SU-DHL-6 (cell line): ENCODE measurements around the gene CARD19.

Source experiments
- H2AFZ ChIP-seq: fragments of 200-600 bp; sonication (generic); 2 replicates; pipeline ENCODE4 v1.6.1; 2014; ENCODE audit warnings: low read depth, mild to moderate bottlenecking, moderate library complexity, mixed read lengths, antibody characterized with exemption, low read length; ENCODE audit not compliant: severe bottlenecking
- H3F3A ChIP-seq: fragments of 200-600 bp; shearing (Covaris generic); 2 replicates; pipeline ENCODE4 v1.6.0; 2016; ENCODE audit warnings: antibody characterized with exemption, mild to moderate bottlenecking; ENCODE audit not compliant: insufficient read depth
- H3K27ac ChIP-seq: fragments of 200-600 bp; sonication (generic); 2 replicates; pipeline ENCODE4 v1.5.1; 2016; ENCODE audit warnings: low read depth, mild to moderate bottlenecking, low read length, moderate library complexity, mixed read lengths
- H3K27me3 ChIP-seq: fragments of 200-600 bp; sonication (generic), shearing (Covaris generic); 2 replicates; pipeline ENCODE4 v1.6.0; 2014; ENCODE audit warnings: mild to moderate bottlenecking, low read length
- H3K36me3 ChIP-seq: fragments of 200-600 bp; sonication (generic); 2 replicates; pipeline ENCODE4 v1.6.1; 2014; ENCODE audit warnings: mild to moderate bottlenecking, low read length, mixed read lengths
- H3K4me2 ChIP-seq: fragments of 300-600, 200-600 bp; shearing (Covaris generic), sonication (generic); 2 replicates; pipeline ENCODE4 v1.6.0; 2014; ENCODE audit warnings: low read length, low read depth, mild to moderate bottlenecking; ENCODE audit not compliant: poor library complexity, severe bottlenecking
- H3K4me3 ChIP-seq: fragments of 200-600 bp; sonication (generic); 2 replicates; pipeline ENCODE4 v1.5.1; 2014; ENCODE audit warnings: antibody characterized with exemption, low read length, mild to moderate bottlenecking, mixed read lengths; ENCODE audit not compliant: insufficient read depth, poor library complexity, severe bottlenecking
- H3K79me2 ChIP-seq: fragments of 200-600 bp; sonication (generic); 2 replicates; pipeline ENCODE4 v1.6.1; 2014; ENCODE audit warnings: mild to moderate bottlenecking, low read length, moderate library complexity; ENCODE audit not compliant: insufficient read depth
- H3K9ac ChIP-seq: fragments of 200-600 bp; sonication (generic); 2 replicates; pipeline ENCODE4 v1.7.0; 2014; ENCODE audit warnings: mild to moderate bottlenecking, low read length
- H3K9me2 ChIP-seq: fragments of 200-600 bp; sonication (generic); replicated peaks from 2 replicates; pipeline ENCODE4 v1.6.1; 2014; ENCODE audit warnings: low read length; ENCODE audit not compliant: insufficient read depth
- H3K9me3 ChIP-seq: fragments of 200-600 bp; sonication (generic); 2 replicates; pipeline ENCODE4 v1.6.1; 2014; ENCODE audit warnings: low read length, mixed read lengths; ENCODE audit not compliant: insufficient read depth
- H4K20me1 ChIP-seq: fragments of 200-600 bp; sonication (generic); 2 replicates; pipeline ENCODE4 v1.6.1; 2014; ENCODE audit warnings: low read depth, mild to moderate bottlenecking, antibody characterized with exemption, low read length, moderate library complexity, mixed read lengths
- CTCF ChIP-seq: fragments of 200-600 bp; sonication (generic); IDR thresholded peaks from one replicate; pipeline ENCODE4 v1.5.1; 2017; ENCODE audit warnings: antibody characterized with exemption, mild to moderate bottlenecking, low read length, moderate library complexity; ENCODE audit not compliant: insufficient read depth, poor library complexity, severe bottlenecking
- EZH2phosphoT487 ChIP-seq: fragments of 200-600 bp; sonication (generic), shearing (Covaris generic); conservative IDR thresholded peaks from 2 replicates; pipeline ENCODE4 v1.6.1; 2018; ENCODE audit warnings: mild to moderate bottlenecking, antibody characterized with exemption, low read length, moderate library complexity, mixed read lengths

The CARD19 gene

DNA sequence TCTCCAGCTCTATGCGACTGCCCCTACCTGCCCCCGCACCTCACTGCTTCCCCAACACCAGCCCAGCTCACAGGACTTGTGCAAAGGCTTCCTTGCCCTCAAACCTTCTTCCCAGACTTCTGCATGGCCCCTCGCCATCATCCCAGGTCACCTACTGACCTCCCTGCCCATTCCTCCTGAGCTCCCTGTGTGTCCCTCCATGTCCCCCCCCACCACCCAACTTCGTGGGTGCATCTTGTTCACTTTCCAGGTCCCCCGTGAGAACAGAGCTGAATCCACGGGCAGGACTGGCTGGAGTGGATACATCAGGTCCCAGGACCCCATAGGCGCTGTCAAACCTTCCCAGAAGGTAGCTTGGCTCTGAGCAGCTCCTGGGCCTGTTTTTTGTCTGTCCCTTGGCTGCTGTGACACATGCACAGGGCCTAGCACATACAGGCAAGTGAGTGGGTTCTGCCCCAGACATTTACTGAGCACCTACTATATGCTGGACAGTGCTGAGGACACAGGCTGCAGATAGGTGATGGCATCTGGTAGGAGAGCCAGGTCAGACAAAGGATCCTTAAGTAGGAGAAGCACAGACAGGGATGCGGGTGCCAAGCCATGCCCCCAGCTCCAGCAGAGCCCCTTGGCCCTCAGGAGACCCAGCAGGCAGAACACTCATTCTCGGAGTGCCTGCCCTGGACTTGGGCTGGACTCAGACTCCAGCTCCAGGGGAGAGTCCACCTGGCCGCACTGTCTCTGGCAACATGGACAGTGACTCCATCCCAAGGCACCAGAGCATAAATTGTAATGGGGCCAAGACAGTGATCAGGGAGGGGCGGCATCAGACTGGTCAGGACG lies 23.1 kb downstream of the CARD19 start:
- Histone ChIP-seq H2AFZ (no peak overlapping the region), H3K4me2 (no peak overlapping the region), H3K27me3 (no peaks in the 10 kb centered on the region), H3F3A (no peaks in the 10 kb centered on the region), H3K79me2 (no peaks in the 10 kb centered on the region), H3K9me2 (no peaks in the 10 kb centered on the region), H3K27ac (no peak overlapping the region), H3K4me3 (no peak overlapping the region), H3K9ac (no peak overlapping the region), H3K36me3 (no peaks in the 10 kb centered on the region), H3K9me3 (no peaks in the 10 kb centered on the region), H4K20me1 (no peaks in the 10 kb centered on the region)
- TF ChIP-seq EZH2phosphoT487 (no peak), CTCF (no peak)

DNA sequence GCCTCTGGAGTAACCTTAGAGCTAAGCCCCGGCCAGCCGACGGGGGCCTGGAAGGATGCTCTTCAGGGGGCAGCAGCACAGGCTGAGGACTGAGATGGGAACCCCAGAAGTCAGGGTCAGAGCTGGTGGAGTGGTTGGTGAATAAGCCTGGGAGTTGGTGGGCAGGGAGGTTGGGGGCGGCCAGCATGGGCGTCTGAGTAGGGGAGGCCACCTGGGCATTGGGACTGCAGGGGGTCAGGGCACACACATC lies 23.6 kb downstream of the CARD19 start:
- H3K9me2 ChIP-seq, result no peaks in the 10 kb centered on the region
- H3K4me2 ChIP-seq, result no peak overlapping the region
- no peaks in the 10 kb centered on the region for H3K79me2 ChIP-seq
- no peak overlapping the region for H3K4me3 ChIP-seq
- no peaks in the 10 kb centered on the region for H3F3A ChIP-seq
- H3K27me3 ChIP-seq, result no peaks in the 10 kb centered on the region
- no peak overlapping the region for H2AFZ ChIP-seq
- H3K36me3 ChIP-seq, result no peaks in the 10 kb centered on the region
- no peak overlapping the region for H3K27ac ChIP-seq
- H3K9ac ChIP-seq, result no peak overlapping the region
- no peak for TF ChIP-seq EZH2phosphoT487
- no peak for TF ChIP-seq CTCF
- H4K20me1 ChIP-seq, result no peaks in the 10 kb centered on the region
- no peaks in the 10 kb centered on the region for H3K9me3 ChIP-seq

DNA sequence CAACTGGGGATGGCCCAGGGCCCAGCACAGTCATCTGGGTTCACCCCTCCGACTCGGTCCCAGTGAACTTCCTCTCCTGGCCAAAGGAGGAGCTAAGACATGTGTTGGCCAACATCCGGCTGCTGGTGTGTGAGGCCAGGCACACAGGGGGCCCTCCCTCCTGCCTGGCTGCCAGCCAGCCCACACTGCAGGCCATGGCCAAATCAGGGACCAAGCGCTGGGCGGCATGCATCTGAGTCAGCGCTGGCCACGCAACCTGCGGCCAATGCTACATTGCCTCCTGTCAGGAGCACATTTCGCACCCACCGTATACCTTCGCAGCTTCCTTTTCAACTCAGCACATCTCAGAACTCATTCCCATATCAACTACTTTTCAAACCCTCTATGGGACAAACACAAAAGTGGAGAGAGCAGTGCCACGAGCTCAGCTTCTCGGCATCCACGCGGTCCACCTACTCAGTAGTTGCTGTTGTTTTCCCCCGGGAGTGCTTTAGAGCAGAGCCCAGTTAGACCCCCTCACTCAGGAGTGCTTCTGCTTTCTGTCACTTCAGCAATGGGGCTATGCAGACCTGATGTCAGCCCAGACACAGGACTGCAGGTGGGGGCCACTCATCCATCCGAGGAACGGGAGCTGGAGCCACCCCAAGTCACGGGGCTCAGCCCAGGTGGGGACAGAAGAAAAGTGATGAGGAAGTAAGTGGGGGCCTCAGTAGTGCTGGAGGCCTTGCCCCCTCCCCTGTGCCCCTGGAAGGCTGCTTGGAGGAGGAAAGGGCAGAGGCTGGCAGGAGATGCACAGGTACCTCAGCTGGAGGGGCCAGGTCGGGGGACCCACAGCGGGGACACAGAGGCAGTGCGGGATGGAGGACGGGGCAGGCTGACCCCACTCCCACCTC lies 24.2 kb downstream of the CARD19 start:
- H3K27ac ChIP-seq, result no peak overlapping the region
- TF ChIP-seq CTCF (no peak), EZH2phosphoT487 (no peak)
- H3K36me3 ChIP-seq, result no peaks in the 10 kb centered on the region
- no peaks in the 10 kb centered on the region for H3K9me3 ChIP-seq
- no peak overlapping the region for H3K4me3 ChIP-seq
- H3K79me2 ChIP-seq, result no peaks in the 10 kb centered on the region
- no peaks in the 10 kb centered on the region for H3F3A ChIP-seq
- H3K9me2 ChIP-seq, result no peaks in the 10 kb centered on the region
- peak overlapping the region; percentile 18 for H3K4me2 ChIP-seq
- no peak overlapping the region for H3K9ac ChIP-seq
- H4K20me1 ChIP-seq, result no peaks in the 10 kb centered on the region
- H2AFZ ChIP-seq, result no peak overlapping the region
- H3K27me3 ChIP-seq, result no peaks in the 10 kb centered on the region
